H1 (cell line): ENCODE results near the gene CXCR5. TPM values are rescaled to one million over a fixed set of nuclear protein-coding genes. Genes with fewer than 3 reads are reported as not detected.

Experiments
- CTCF ChIA-PET: fragments of 300-600 bp; sonication (Branson Sonifier 250); formaldehyde crosslinking; loops from one replicate; lab custom pipeline; 2021; ENCODE audit not compliant: partially characterized antibody; lab: Charles Lee
- POLR2A ChIA-PET: fragments of 300-600 bp; sonication (Branson Sonifier 250); formaldehyde crosslinking; loops from one replicate; lab custom pipeline; 2021; ENCODE audit warnings: inconsistent platforms; ENCODE audit not compliant: partially characterized antibody; lab: Charles Lee
- DNase-seq, 2 experiments: peaks; one replicate each; pipeline versions ENCODE4 v3.0.0 to v3.0.0-alpha.2; 2010 to 2022; ENCODE audit warnings: low spot score in 2 of 2, low read depth in 1 of 2, mixed read lengths in 1 of 2
- FAIRE-seq: peaks from 2 replicates; lab custom pipeline; 2011; peaks lifted over from hg19 to GRCh38; lab: Jason Lieb, UNC
- H2AFZ ChIP-seq: 2 replicates; pipeline ENCODE4 v1.8.1; 2012; ENCODE audit warnings: low read length, inconsistent platforms
- H2AK5ac ChIP-seq: 2 replicates; pipeline ENCODE4 v1.6.1; 2013; ENCODE audit warnings: low read depth, low read length
- H2BK120ac ChIP-seq: replicated peaks from 2 replicates; pipeline ENCODE3; 2013; ENCODE audit warnings: low read depth, low read length, inconsistent platforms
- H2BK12ac ChIP-seq: 2 replicates; pipeline ENCODE4 v1.6.1; 2013; ENCODE audit warnings: low read depth, low read length
- H2BK15ac ChIP-seq: 2 replicates; pipeline ENCODE4 v1.6.1; 2013; ENCODE audit warnings: low read length
- H2BK20ac ChIP-seq: 2 replicates; pipeline ENCODE4 v1.6.1; 2013; ENCODE audit warnings: low read length
- H2BK5ac ChIP-seq: 2 replicates; pipeline ENCODE4 v1.6.1; 2013; ENCODE audit warnings: low read depth, low read length
- H3K14ac ChIP-seq: 2 replicates; pipeline ENCODE4 v1.6.1; 2013; ENCODE audit warnings: inconsistent platforms; ENCODE audit not compliant: insufficient read length
- H3K18ac ChIP-seq: 2 replicates; pipeline ENCODE4 v1.6.1; 2013; ENCODE audit warnings: low read length; ENCODE audit errors: extremely low read depth
- H3K23ac ChIP-seq: 2 replicates; pipeline ENCODE4 v1.6.1; 2013; ENCODE audit warnings: inconsistent platforms; ENCODE audit not compliant: insufficient read length
- H3K23me2 ChIP-seq: 2 replicates; pipeline ENCODE4 v1.6.1; 2013; ENCODE audit warnings: low read depth, low read length
- H3K27ac ChIP-seq: 2 replicates; pipeline ENCODE4 v1.6.1; 2011; ENCODE audit warnings: low read depth, low read length, inconsistent platforms
- H3K27me3 ChIP-seq, 4 experiments: replicated peaks in 1 of 4; 1 replicate in 1 of 4; 2 replicates in 3 of 4; pipeline versions ENCODE4 v1.6.1 to v1.8.1; 2011 to 2013; ENCODE audit warnings: low read length in 3 of 4, mild to moderate bottlenecking in 3 of 4, inconsistent platforms in 2 of 4, mixed read lengths in 2 of 4, moderate library complexity in 1 of 4; ENCODE audit not compliant: control insufficient read depth in 3 of 4, insufficient read depth in 3 of 4; ENCODE audit errors: extremely low read depth in 1 of 4
- H3K36me3 ChIP-seq, 4 experiments: 2 replicates each; pipeline versions ENCODE4 v1.6.1 to v1.8.1; 2011 to 2013; ENCODE audit warnings: mild to moderate bottlenecking in 4 of 4, low read length in 3 of 4, moderate library complexity in 2 of 4, control low read depth in 1 of 4, inconsistent platforms in 1 of 4; ENCODE audit not compliant: insufficient read depth in 4 of 4, control insufficient read depth in 2 of 4
- H3K4ac ChIP-seq: replicated peaks from 2 replicates; pipeline ENCODE3; 2013; ENCODE audit warnings: low read length, low read depth, mixed read lengths, inconsistent platforms; ENCODE audit not compliant: insufficient read length
- H3K4me1 ChIP-seq, 4 experiments: replicated peaks in 1 of 4; 1 replicate in 1 of 4; 2 replicates in 3 of 4; pipeline versions ENCODE4 v1.6.1 to v1.8.1; 2011 to 2013; ENCODE audit warnings: low read length in 3 of 4, inconsistent platforms in 2 of 4, mixed read lengths in 1 of 4; ENCODE audit not compliant: insufficient read depth in 4 of 4, control insufficient read depth in 3 of 4
- H3K4me2 ChIP-seq, 2 experiments: 2 replicates each; pipeline versions ENCODE4 v1.6.1 to v1.8.1; 2011 to 2013; ENCODE audit warnings: low read depth in 2 of 2, low read length in 2 of 2, control low read depth in 1 of 2, inconsistent platforms in 1 of 2, mild to moderate bottlenecking in 1 of 2; ENCODE audit not compliant: insufficient read depth in 1 of 2
- H3K4me3 ChIP-seq, 4 experiments: fragments of 200-600, 300-600 bp in 1 of 4; sonication (generic), shearing (Covaris generic), sonication (Bioruptor Twin) in 1 of 4; 2 replicates each; pipeline versions ENCODE4 v1.5.1 to v1.8.1; 2011 to 2016; ENCODE audit warnings: low read length in 4 of 4, low read depth in 3 of 4, control low read depth in 2 of 4, inconsistent platforms in 2 of 4, mild to moderate bottlenecking in 2 of 4, mixed read lengths in 1 of 4, moderate library complexity in 1 of 4; ENCODE audit not compliant: insufficient read depth in 2 of 4; ENCODE audit errors: extremely low read depth in 1 of 4
- H3K56ac ChIP-seq: replicated peaks from 2 replicates; pipeline ENCODE3; 2013; ENCODE audit warnings: low read depth, mild to moderate bottlenecking, mixed read lengths, low read length, inconsistent platforms; ENCODE audit not compliant: insufficient read length
- H3K79me1 ChIP-seq: 2 replicates; pipeline ENCODE4 v1.6.1; 2013; ENCODE audit warnings: low read depth, low read length, control low read depth
- H3K79me2 ChIP-seq, 2 experiments: 2 replicates each; pipeline versions ENCODE4 v1.6.1 to v1.8.1; 2012 to 2013; ENCODE audit warnings: low read length in 2 of 2, mild to moderate bottlenecking in 2 of 2, inconsistent platforms in 1 of 2; ENCODE audit not compliant: insufficient read depth in 2 of 2, control insufficient read depth in 1 of 2
- H3K9ac ChIP-seq, 4 experiments: replicated peaks in 1 of 4; 1 replicate in 1 of 4; 2 replicates in 3 of 4; pipeline versions ENCODE4 v1.6.1 to v1.8.1; 2011 to 2013; ENCODE audit warnings: low read depth in 3 of 4, low read length in 3 of 4, control low read depth in 2 of 4, mild to moderate bottlenecking in 2 of 4, moderate library complexity in 2 of 4, inconsistent platforms in 1 of 4; ENCODE audit errors: extremely low read depth in 1 of 4
- H3K9me3 ChIP-seq, 2 experiments: 2 replicates each; pipeline versions ENCODE4 v1.6.1 to v1.8.1; 2012 to 2013; ENCODE audit warnings: mild to moderate bottlenecking in 2 of 2, moderate library complexity in 2 of 2, control low read depth in 1 of 2, inconsistent platforms in 1 of 2, low read depth in 1 of 2, low read length in 1 of 2, mixed read lengths in 1 of 2; ENCODE audit not compliant: insufficient read depth in 2 of 2
- H4K20me1 ChIP-seq, 2 experiments: replicated peaks in 1 of 2; 2 replicates each; pipeline versions ENCODE3 to v1.8.1; 2011 to 2013; ENCODE audit warnings: inconsistent platforms in 2 of 2, low read length in 2 of 2, mild to moderate bottlenecking in 1 of 2; ENCODE audit not compliant: insufficient read depth in 2 of 2, control insufficient read depth in 1 of 2
- H4K5ac ChIP-seq: 2 replicates; pipeline ENCODE4 v1.6.1; 2013; ENCODE audit warnings: low read length, low read depth, mixed read lengths, inconsistent platforms; ENCODE audit not compliant: insufficient read length
- H4K8ac ChIP-seq: 2 replicates; pipeline ENCODE4 v1.8.0; 2013; ENCODE audit warnings: mild to moderate bottlenecking, moderate library complexity, low read length, inconsistent platforms; ENCODE audit not compliant: insufficient read depth; ENCODE audit errors: extremely low read depth
- H4K91ac ChIP-seq: replicated peaks from 2 replicates; pipeline ENCODE3; 2013; ENCODE audit warnings: low read length, mixed read lengths, inconsistent platforms; ENCODE audit not compliant: insufficient read length
- BCL11A ChIP-seq, 2 experiments: IDR thresholded peaks; one replicate each; pipeline ENCODE4 v1.6.1; 2011; ENCODE audit warnings: low read depth in 2 of 2, low read length in 2 of 2, mild to moderate bottlenecking in 2 of 2
- FOSL1 ChIP-seq: IDR thresholded peaks from 2 replicates; pipeline ENCODE4 v1.6.1; 2011; ENCODE audit warnings: mild to moderate bottlenecking, low read depth, low read length, moderate library complexity; ENCODE audit not compliant: insufficient read depth
- HDAC2 ChIP-seq, 2 experiments: fragments of 300-600 bp in 1 of 2; sonication (generic) in 1 of 2; IDR thresholded peaks; 2 replicates each; pipeline ENCODE4 v1.6.1; 2011 to 2012; ENCODE audit warnings: low read depth in 2 of 2, low read length in 2 of 2, mild to moderate bottlenecking in 2 of 2, moderate library complexity in 2 of 2, borderline replicate concordance in 1 of 2, inconsistent platforms in 1 of 2
- HDAC6 ChIP-seq: IDR thresholded peaks from one replicate; pipeline ENCODE4 v1.7.1; 2012; ENCODE audit warnings: low read depth, mild to moderate bottlenecking, inconsistent platforms, low read length, moderate library complexity
- JUN ChIP-seq: IDR thresholded peaks from 2 replicates; pipeline ENCODE4 v1.6.1; 2011; ENCODE audit warnings: low read depth, mild to moderate bottlenecking, improper control_type of control experiment, low read length
- PHF8 ChIP-seq: fragments of 200-600 bp; sonication (generic); conservative IDR thresholded peaks from 2 replicates; pipeline ENCODE4 v1.7.1; 2012; ENCODE audit warnings: low read depth, mild to moderate bottlenecking, inconsistent platforms, low read length, moderate library complexity
- POLR2A ChIP-seq, 2 experiments: IDR thresholded peaks; 1 replicate in 1 of 2; 2 replicates in 1 of 2; pipeline ENCODE4 v1.6.1; 2011; ENCODE audit warnings: low read depth in 2 of 2, low read length in 2 of 2, mild to moderate bottlenecking in 2 of 2; ENCODE audit errors: control extremely low read depth in 1 of 2
- RXRA ChIP-seq: IDR thresholded peaks from 2 replicates; pipeline ENCODE4 v1.6.1; 2011; ENCODE audit warnings: low read depth, mild to moderate bottlenecking, low read length, moderate library complexity; ENCODE audit not compliant: insufficient read depth
- SIRT6 ChIP-seq: IDR thresholded peaks from one replicate; pipeline ENCODE4 v1.7.1; 2012; ENCODE audit warnings: low read length, inconsistent platforms
- TCF12 ChIP-seq: IDR thresholded peaks from 2 replicates; pipeline ENCODE4 v1.6.1; 2011; ENCODE audit warnings: low read depth, mild to moderate bottlenecking, low read length
- WGBS, 2 experiments: shearing (Covaris generic) in 1 of 2; methylation state at CpG; one replicate each; pipeline versions ENCODE4 v1.1.6 to v1.1.7; 2013 to 2015; ENCODE audit warnings: low lambda C conversion rate in 2 of 2, mixed read lengths in 2 of 2, inconsistent platforms in 1 of 2, low coverage in 1 of 2, missing lambda C conversion rate in 1 of 2; ENCODE audit not compliant: insufficient replicate concordance in 2 of 2, insufficient coverage in 1 of 2, insufficient read length in 1 of 2; ENCODE audit errors: extremely low coverage in 1 of 2, missing lambda C conversion rate in 1 of 2; 5-methylcytosine and 5-hydroxymethylcytosine counted together
- polyA plus RNA-seq, 7 experiments: library from polyadenylated mRNA; depleted of rRNA in 3 of 7; stranded (reverse) in 5 of 7; unstranded in 2 of 7; fragments of >200 nt in 5 of 7; fragments of 200-250 nt in 2 of 7; gene quantifications; 1 replicate in 5 of 7; 2 replicates in 1 of 7; 4 replicates in 1 of 7; pipeline versions ENCODE4 v1.2.1 to v1.2.3, GENCODE V29; 2011 to 2013; ENCODE audit warnings: missing spikeins in 2 of 7, mixed read lengths in 2 of 7
- total RNA-seq: library from RNA; stranded (reverse); fragmentation: NEBNext Ultra II Directional; extraction: Animal tissue kit (Norgen Biotek cat#: 25700); gene quantifications from 2 replicates; pipeline ENCODE4 v1.2.1, GENCODE V29; 2021

Gene CXCR5
- total and polyA plus RNA-seq, 2 of the 8 experiments (the other 6 are each of a cell fraction or from before 2014, with no cell fraction given), result not detected

DNA sequence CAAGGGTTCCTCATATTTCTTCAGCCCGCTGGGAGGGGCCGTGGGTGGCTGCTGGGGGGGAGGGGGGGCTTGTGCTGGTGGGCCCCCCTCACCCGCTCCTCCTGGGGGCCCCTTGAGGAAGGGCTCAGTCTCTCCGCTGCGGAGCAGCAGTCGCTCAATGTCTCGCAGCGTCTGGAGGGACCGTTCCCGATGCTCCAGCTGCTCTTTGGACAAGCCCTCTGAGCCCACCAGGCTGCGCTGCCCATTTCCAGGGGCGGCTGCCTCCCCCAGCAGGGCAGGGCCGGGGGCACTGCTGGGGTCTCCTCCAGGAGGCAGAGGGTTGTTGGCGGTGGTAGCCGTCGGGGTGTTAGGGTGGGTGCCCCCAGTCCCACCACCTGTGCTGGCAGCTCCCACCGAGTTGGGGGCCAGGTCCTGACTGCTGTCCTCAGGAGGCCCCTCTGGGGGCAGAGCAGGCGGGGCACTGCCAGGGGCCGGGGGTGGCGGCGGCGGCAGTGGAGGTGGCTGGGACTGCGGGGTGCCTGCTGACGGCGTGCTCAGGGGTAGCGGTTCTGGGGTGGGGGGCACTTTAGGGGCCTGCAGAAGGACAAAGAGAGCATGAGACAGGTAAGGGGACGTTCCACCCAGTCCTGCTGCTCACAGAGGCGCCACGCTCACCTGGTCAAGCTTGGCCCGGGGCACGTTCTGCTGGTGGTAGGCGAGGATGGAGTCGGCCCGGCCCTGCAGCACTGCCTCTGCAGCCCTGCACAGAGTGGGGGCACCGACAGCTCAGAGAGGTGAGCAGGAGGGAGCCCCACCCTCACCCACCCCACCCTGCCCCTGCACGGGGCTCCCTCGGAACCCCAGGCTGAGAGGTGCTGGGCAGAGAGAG, 18.9 kb downstream of the CXCR5 start:
- Histone ChIP-seq H2BK12ac (no peak overlapping the region), H3K56ac (no peak overlapping the region), H3K36me3 (peaks cover 17 to 66% (median 52%) of the 10 kb centered on the region in 4 experiments), H3K23ac (no peak overlapping the region), H4K20me1 (peaks cover 7 to 14% of the 10 kb centered on the region in 2 experiments), H2BK5ac (no peak overlapping the region), H3K4ac (no peak overlapping the region), H3K14ac (no peak overlapping the region), H3K4me3 (no peak overlapping the region), H3K27me3 (no peaks in the 10 kb centered on the region), H2AFZ (no peak overlapping the region), H2AK5ac (no peak overlapping the region), H3K9me3 (no peaks in the 10 kb centered on the region), H4K91ac (no peak overlapping the region), H3K9ac (no peak overlapping the region), H3K23me2 (no peaks in the 10 kb centered on the region), H3K18ac (no peak overlapping the region), H2BK120ac (no peak overlapping the region), H4K8ac (no peak overlapping the region), H2BK15ac (no peak overlapping the region), H3K4me1 (peaks cover 0 to 29% (median 17%) of the 10 kb centered on the region in 4 experiments; a peak in 6 of 7 replicates), H4K5ac (no peak overlapping the region), H3K79me1 (no peaks in the 10 kb centered on the region), H3K4me2 (no peak overlapping the region), H2BK20ac (no peak overlapping the region), H3K27ac (no peak overlapping the region), H3K79me2 (peaks cover 0 to 31% of the 10 kb centered on the region in 2 experiments; a peak in 2 of 4 replicates)
- ChIA-PET CTCF (interaction anchor here (0.8 to 2.5 kb wide), 4 partner anchors 10 to 213 kb away, joined by 3 to 8 read pairs (median 4); partner anchors contain the start of gene UPK2), POLR2A (interaction anchor here (1.3 to 1.8 kb wide), 3 partner anchors 7 to 112 kb away, joined by 4 to 5 read pairs (median 4); partner anchors contain the start of gene DDX6)
- FAIRE-seq (no peak), DNase-seq (no peak)
- WGBS, 2 experiments, result 95% methylated on average over 11 of the region's 37 CpGs; no CpG with 5 or more reads in 1 of the 2 experiments
- no peak for TF ChIP-seq RXRA
- no peak for TF ChIP-seq SIRT6
- TF ChIP-seq POLR2A (IDR thresholded peaks at IDR 0.05; ENCODE audit: control extremely low read depth in 1 of 2, low read depth in 2 of 2, low read length in 2 of 2), result no peak
- TF ChIP-seq HDAC2 (IDR thresholded peaks at IDR 0.05; ENCODE audit: borderline replicate concordance in 1 of 2, low read depth in 2 of 2, low read length in 2 of 2), result no peak
- TF ChIP-seq BCL11A (IDR thresholded peaks at IDR 0.05; ENCODE audit: low read depth in 2 of 2, low read length in 2 of 2), result no peak
- no peak for TF ChIP-seq HDAC6
- TF ChIP-seq FOSL1, result no peak
- TF ChIP-seq PHF8, result no peak
- no peak for TF ChIP-seq TCF12
- no peak for TF ChIP-seq JUN
